HEK293T (cell line): ENCODE results near the gene LRRC71.

Experiments used
- CTCF ChIA-PET: fragments of 350-600 bp; formaldehyde crosslinking; extraction: SDS; loops from one replicate; lab custom pipeline; 2021; ENCODE audit warnings: antibody characterized with exemption, inconsistent platforms; lab: Yijun Ruan, JAX
- POLR2A ChIA-PET: fragments of 350-600 bp; formaldehyde crosslinking; extraction: SDS; loops from one replicate; lab custom pipeline; 2020; ENCODE audit warnings: antibody characterized with exemption, inconsistent platforms; lab: Yijun Ruan, JAX
- DNase-seq: peaks from one replicate; pipeline ENCODE4 v3.0.0; 2012; ENCODE audit warnings: mixed read lengths; ENCODE audit errors: extremely low spot score
- ARNT ChIP-seq: fragments of 450-650 bp; IDR thresholded peaks from 2 replicates; pipeline ENCODE4 v1.6.1; 2017; ENCODE audit warnings: mild to moderate bottlenecking
- BHLHE40 ChIP-seq: fragments of 450-650 bp; IDR thresholded peaks from 2 replicates; pipeline ENCODE4 v1.6.1; 2016; ENCODE audit warnings: mild to moderate bottlenecking, moderate library complexity, borderline replicate concordance
- CTBP1 ChIP-seq: fragments of 450-650 bp; IDR thresholded peaks from 2 replicates; pipeline ENCODE4 v1.6.1; 2016; ENCODE audit warnings: borderline replicate concordance
- ELF4 ChIP-seq: fragments of 450-650 bp; IDR thresholded peaks from 2 replicates; pipeline ENCODE4 v1.6.1; 2017; ENCODE audit warnings: antibody characterized with exemption
- FOXA1 ChIP-seq: fragments of 450-650 bp; IDR thresholded peaks from 2 replicates; pipeline ENCODE4 v1.6.1; 2016; ENCODE audit warnings: mild to moderate bottlenecking
- FOXK2 ChIP-seq: fragments of 450-650 bp; IDR thresholded peaks from 2 replicates; pipeline ENCODE4 v1.6.1; 2016; ENCODE audit warnings: mild to moderate bottlenecking
- FOXM1 ChIP-seq: fragments of 450-650 bp; IDR thresholded peaks from 2 replicates; pipeline ENCODE4 v1.6.1; 2017; ENCODE audit warnings: mild to moderate bottlenecking, borderline replicate concordance
- HDGF ChIP-seq: fragments of 450-650 bp; IDR thresholded peaks from 2 replicates; pipeline ENCODE4 v1.6.1; 2017; ENCODE audit warnings: antibody characterized with exemption, borderline replicate concordance
- L3MBTL2 ChIP-seq: fragments of 450-650 bp; conservative IDR thresholded peaks from 2 replicates; pipeline ENCODE4 v1.6.1; 2016; ENCODE audit warnings: mild to moderate bottlenecking
- LEF1 ChIP-seq: fragments of 450-650 bp; IDR thresholded peaks from 2 replicates; pipeline ENCODE4 v1.6.1; 2017; ENCODE audit warnings: mild to moderate bottlenecking, borderline replicate concordance
- NFRKB ChIP-seq: fragments of 450-650 bp; IDR thresholded peaks from 2 replicates; pipeline ENCODE4 v1.6.1; 2016; ENCODE audit warnings: mild to moderate bottlenecking, moderate library complexity
- PKNOX1 ChIP-seq: fragments of 450-650 bp; IDR thresholded peaks from 2 replicates; pipeline ENCODE4 v1.6.1; 2016
- SP1 ChIP-seq: fragments of 450-650 bp; IDR thresholded peaks from 2 replicates; pipeline ENCODE4 v1.6.1; 2017
- SUZ12 ChIP-seq: fragments of 450-650 bp; IDR thresholded peaks from 2 replicates; pipeline ENCODE4 v1.6.1; 2016; ENCODE audit warnings: mild to moderate bottlenecking
- TARDBP ChIP-seq: fragments of 450-650 bp; IDR thresholded peaks from 2 replicates; pipeline ENCODE4 v1.6.1; 2016
- ZNF384 ChIP-seq: fragments of 450-650 bp; IDR thresholded peaks from 2 replicates; pipeline ENCODE4 v1.6.1; 2016

LRRC71 gene

GRCh38 chr1:156881663-156882062 lies 38.8 kb upstream of the LRRC71 start:
- POLR2A ChIA-PET: no interaction called here
- no peak for TF ChIP-seq CTBP1
- no peak for TF ChIP-seq FOXK2
- no peak for TF ChIP-seq BHLHE40
- TF ChIP-seq L3MBTL2: no peak
- no peak for TF ChIP-seq SUZ12
- TF ChIP-seq ELF4: no peak
- no peak for TF ChIP-seq FOXM1
- no peak for TF ChIP-seq TARDBP
- TF ChIP-seq FOXA1: no peak
- TF ChIP-seq ARNT: no peak
- TF ChIP-seq LEF1: no peak
- no peak for TF ChIP-seq ZNF384
- TF ChIP-seq SP1: no peak
- no peak for TF ChIP-seq HDGF
- no peak for TF ChIP-seq PKNOX1
- TF ChIP-seq NFRKB: no peak
- CTCF ChIA-PET: interaction anchor here (0.6 kb wide), 1 partner anchor 87 kb away, joined by 3 read pairs; no protein-coding TSS in a partner anchor
- no peak for DNase-seq

- no peak for TF ChIP-seq SUZ12
- no peak for TF ChIP-seq ZNF384
- no peak for TF ChIP-seq TARDBP
- TF ChIP-seq FOXA1: no peak
- TF ChIP-seq HDGF: no peak
- no peak for TF ChIP-seq NFRKB
- no peak for TF ChIP-seq FOXK2
- no peak for TF ChIP-seq SP1
- TF ChIP-seq BHLHE40: no peak
- DNase-seq: no peak
- CTCF ChIA-PET: no interaction called here
- POLR2A ChIA-PET: no interaction called here
These were observed 37.9 kb upstream of the LRRC71 start for GRCh38 chr1:156882543-156882942.

- CTCF ChIA-PET: interaction anchor here (0.6 to 1.1 kb wide), 4 partner anchors 24 to 177 kb away, joined by 3 to 7 read pairs (median 4); partner anchors contain the start of gene NTRK1
- no peak for TF ChIP-seq PKNOX1
- TF ChIP-seq HDGF: no peak
- TF ChIP-seq TARDBP: no peak
- no peak for TF ChIP-seq NFRKB
- no peak for TF ChIP-seq L3MBTL2
- no peak for TF ChIP-seq FOXM1
- TF ChIP-seq SP1: no peak
- TF ChIP-seq BHLHE40: no peak
- no peak for TF ChIP-seq FOXK2
- no peak for TF ChIP-seq ZNF384
- no peak for TF ChIP-seq CTBP1
- TF ChIP-seq SUZ12: no peak
- no peak for TF ChIP-seq LEF1
- TF ChIP-seq FOXA1: no peak
- TF ChIP-seq ELF4: no peak
- TF ChIP-seq ARNT: no peak
- POLR2A ChIA-PET: interaction anchor here (1.2 to 1.5 kb wide), 2 partner anchors 116 to 156 kb away, joined by 5 to 9 read pairs; partner anchors contain the start of genes ISG20L2, METTL25B and PRCC
- DNase-seq: no peak
These were observed 36.5 kb upstream of the LRRC71 start for GRCh38 chr1:156883919-156884318.

GRCh38 chr1:156884560-156885184 lies 35.8 kb upstream of the LRRC71 start:
- DNase-seq: no peak
- CTCF ChIA-PET: interaction anchor here (0.6 to 0.7 kb wide), 3 partner anchors 14 to 178 kb away, joined by 3 to 4 read pairs (median 3); no protein-coding TSS in a partner anchor
- POLR2A ChIA-PET: interaction anchor here (1.2 to 1.5 kb wide), 2 partner anchors 117 to 157 kb away, joined by 5 to 9 read pairs; partner anchors contain the start of genes ISG20L2, METTL25B and PRCC
- TF ChIP-seq CTBP1 (no peak), BHLHE40 (no peak), SUZ12 (no peak), FOXM1 (no peak), PKNOX1 (no peak), TARDBP (no peak), ZNF384 (no peak), FOXK2 (no peak), HDGF (no peak), FOXA1 (no peak), NFRKB (no peak), L3MBTL2 (no peak), ELF4 (no peak), ARNT (no peak), SP1 (no peak), LEF1 (no peak)

GRCh38 chr1:156885314-156885713 lies 35.1 kb upstream of the LRRC71 start:
- POLR2A ChIA-PET: no interaction called here
- TF ChIP-seq PKNOX1 (no peak), HDGF (no peak), ZNF384 (no peak), ARNT (no peak), NFRKB (no peak), FOXM1 (no peak), TARDBP (no peak), SUZ12 (no peak), BHLHE40 (no peak), FOXK2 (no peak), ELF4 (no peak)
- CTCF ChIA-PET: interaction anchor here (1.5 kb wide), 1 partner anchor 225 kb away, joined by 3 read pairs; no protein-coding TSS in a partner anchor
- no peak for DNase-seq
